ENCODE results near the gene CRISPLD2.

The CRISPLD2 gene

DNA sequence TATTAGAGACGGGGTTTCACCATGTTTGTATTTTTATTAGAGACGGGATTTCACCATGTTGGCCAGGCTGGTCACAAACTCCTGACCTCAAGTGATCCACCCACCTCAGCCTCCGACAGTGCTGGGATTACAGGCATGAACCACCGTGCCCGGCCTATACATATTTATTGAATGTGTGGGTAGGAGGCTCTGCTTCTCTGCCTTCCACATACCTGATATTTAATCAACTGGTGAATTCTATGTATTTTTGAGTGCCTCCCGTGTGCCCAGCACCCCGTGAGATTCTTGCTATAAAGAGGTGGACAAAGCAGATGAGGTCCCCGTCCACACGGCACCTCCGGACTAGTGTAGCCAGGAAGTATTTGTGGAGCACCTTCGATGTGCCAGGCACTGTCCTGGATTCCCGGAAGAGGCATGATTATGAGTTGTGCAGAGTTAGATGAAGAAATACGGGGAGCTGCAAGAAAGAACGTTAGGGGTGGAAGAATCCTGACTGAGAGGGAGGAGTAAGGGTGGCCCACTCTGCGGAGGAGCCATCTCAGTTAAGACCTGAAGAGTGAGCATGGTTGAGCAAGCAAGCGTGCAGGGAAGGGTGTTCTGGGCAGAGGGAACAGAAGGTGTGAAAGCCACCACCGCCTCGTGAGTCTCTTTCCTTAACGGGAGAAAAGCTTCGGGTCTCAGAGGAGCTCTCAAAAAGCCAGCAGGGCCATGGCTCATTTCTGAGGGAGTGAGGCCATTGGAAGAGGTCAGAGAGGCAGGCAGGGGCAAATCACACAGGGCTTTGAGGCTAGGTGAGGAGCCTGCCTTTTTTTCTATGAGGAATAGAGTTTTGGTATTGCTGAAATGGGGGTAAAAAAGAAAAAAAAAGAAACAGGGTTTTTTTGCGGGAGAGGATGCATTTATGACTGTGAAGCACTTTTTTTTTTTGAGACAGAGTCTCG is 21.2 kb downstream of the CRISPLD2 start:
- H3K79me2 ChIP-seq (ENCODE audit: insufficient read depth, low read length): no peaks in the 10 kb centered on the region
- TF ChIP-seq, protein P1, sequence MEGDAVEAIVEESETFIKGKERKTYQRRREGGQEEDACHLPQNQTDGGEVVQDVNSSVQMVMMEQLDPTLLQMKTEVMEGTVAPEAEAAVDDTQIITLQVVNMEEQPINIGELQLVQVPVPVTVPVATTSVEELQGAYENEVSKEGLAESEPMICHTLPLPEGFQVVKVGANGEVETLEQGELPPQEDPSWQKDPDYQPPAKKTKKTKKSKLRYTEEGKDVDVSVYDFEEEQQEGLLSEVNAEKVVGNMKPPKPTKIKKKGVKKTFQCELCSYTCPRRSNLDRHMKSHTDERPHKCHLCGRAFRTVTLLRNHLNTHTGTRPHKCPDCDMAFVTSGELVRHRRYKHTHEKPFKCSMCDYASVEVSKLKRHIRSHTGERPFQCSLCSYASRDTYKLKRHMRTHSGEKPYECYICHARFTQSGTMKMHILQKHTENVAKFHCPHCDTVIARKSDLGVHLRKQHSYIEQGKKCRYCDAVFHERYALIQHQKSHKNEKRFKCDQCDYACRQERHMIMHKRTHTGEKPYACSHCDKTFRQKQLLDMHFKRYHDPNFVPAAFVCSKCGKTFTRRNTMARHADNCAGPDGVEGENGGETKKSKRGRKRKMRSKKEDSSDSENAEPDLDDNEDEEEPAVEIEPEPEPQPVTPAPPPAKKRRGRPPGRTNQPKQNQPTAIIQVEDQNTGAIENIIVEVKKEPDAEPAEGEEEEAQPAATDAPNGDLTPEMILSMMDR (conservative IDR thresholded peaks at IDR 0.05; ENCODE audit: low read length): no peak
- no peak for TF ChIP-seq EZH2phosphoT487 (IDR thresholded peaks at IDR 0.05; ENCODE audit: borderline replicate concordance)
- no peak overlapping the region for H2AFZ ChIP-seq (ENCODE audit: low read length)
- no peaks in the 10 kb centered on the region for H3K9me3 ChIP-seq (ENCODE audit: insufficient read depth, low read depth, low read length)
- H3K9ac ChIP-seq (ENCODE audit: low read depth, low read length, poor library complexity, severe bottlenecking): no peak overlapping the region
- peaks cover 14% of the 10 kb centered on the region for H3K4me1 ChIP-seq (ENCODE audit: insufficient read depth, low read length, poor library complexity, severe bottlenecking)
- H3F3A ChIP-seq (ENCODE audit: low read depth): no peaks in the 10 kb centered on the region
- H3K4me2 ChIP-seq (ENCODE audit: low read depth, low read length, poor library complexity, severe bottlenecking): no peak overlapping the region
- H3K27me3 ChIP-seq (ENCODE audit: insufficient read depth, low read length, poor library complexity, severe bottlenecking): no peaks in the 10 kb centered on the region
- no peaks in the 10 kb centered on the region for H3K9me2 ChIP-seq (replicated peaks; ENCODE audit: low read depth, low read length)
- no peak overlapping the region for H3K4me3 ChIP-seq (ENCODE audit: low read length, poor library complexity, severe bottlenecking)
- H4K20me1 ChIP-seq (ENCODE audit: insufficient read depth, low read length, poor library complexity, severe bottlenecking): no peaks in the 10 kb centered on the region
- no peaks in the 10 kb centered on the region for H3K36me3 ChIP-seq (ENCODE audit: insufficient read depth, low read length)

DNA sequence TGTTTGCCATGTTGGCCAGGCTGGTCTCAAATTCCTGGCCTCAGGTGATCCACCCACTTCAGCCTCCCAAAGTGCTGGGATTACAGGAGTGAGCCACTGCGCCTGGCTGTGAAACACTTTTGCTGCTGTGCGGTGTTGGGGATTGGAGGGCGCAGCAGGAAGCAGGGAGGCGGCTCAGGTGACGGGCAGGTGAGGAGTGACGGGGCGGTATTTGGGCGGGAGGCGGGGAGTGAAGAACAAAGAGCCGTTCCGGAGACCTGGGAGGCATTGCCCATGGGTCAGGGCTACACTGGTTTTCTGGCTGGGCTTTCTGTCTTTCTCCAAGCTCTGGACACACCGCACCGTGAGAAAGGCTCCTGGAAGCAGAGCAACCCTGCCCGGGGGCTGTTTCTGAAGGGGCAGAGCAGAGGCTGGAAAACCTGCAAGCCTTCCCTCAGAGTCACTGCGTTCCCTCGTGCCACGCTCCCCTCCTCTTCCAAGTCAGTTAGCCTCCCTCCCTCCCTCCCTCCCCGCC is 22.1 kb downstream of the CRISPLD2 start:
- Histone ChIP-seq H3K9ac (ENCODE audit: low read depth, low read length, poor library complexity, severe bottlenecking) (no peak overlapping the region), H2AFZ (ENCODE audit: low read length) (no peak overlapping the region), H3K79me2 (ENCODE audit: insufficient read depth, low read length) (no peaks in the 10 kb centered on the region), H3K9me2 (replicated peaks; ENCODE audit: low read depth, low read length) (no peaks in the 10 kb centered on the region), H3F3A (ENCODE audit: low read depth) (no peaks in the 10 kb centered on the region), H3K27me3 (ENCODE audit: insufficient read depth, low read length, poor library complexity, severe bottlenecking) (no peaks in the 10 kb centered on the region), H3K36me3 (ENCODE audit: insufficient read depth, low read length) (no peaks in the 10 kb centered on the region), H3K4me3 (ENCODE audit: low read length, poor library complexity, severe bottlenecking) (no peak overlapping the region), H4K20me1 (ENCODE audit: insufficient read depth, low read length, poor library complexity, severe bottlenecking) (no peaks in the 10 kb centered on the region), H3K4me1 (ENCODE audit: insufficient read depth, low read length, poor library complexity, severe bottlenecking) (peaks cover 14% of the 10 kb centered on the region), H3K4me2 (ENCODE audit: low read depth, low read length, poor library complexity, severe bottlenecking) (no peak overlapping the region), H3K9me3 (ENCODE audit: insufficient read depth, low read depth, low read length) (no peaks in the 10 kb centered on the region)
- no peak for TF ChIP-seq EZH2phosphoT487 (IDR thresholded peaks at IDR 0.05; ENCODE audit: borderline replicate concordance)
- TF ChIP-seq, protein P1 (conservative IDR thresholded peaks at IDR 0.05; ENCODE audit: low read length): no peak

DNA sequence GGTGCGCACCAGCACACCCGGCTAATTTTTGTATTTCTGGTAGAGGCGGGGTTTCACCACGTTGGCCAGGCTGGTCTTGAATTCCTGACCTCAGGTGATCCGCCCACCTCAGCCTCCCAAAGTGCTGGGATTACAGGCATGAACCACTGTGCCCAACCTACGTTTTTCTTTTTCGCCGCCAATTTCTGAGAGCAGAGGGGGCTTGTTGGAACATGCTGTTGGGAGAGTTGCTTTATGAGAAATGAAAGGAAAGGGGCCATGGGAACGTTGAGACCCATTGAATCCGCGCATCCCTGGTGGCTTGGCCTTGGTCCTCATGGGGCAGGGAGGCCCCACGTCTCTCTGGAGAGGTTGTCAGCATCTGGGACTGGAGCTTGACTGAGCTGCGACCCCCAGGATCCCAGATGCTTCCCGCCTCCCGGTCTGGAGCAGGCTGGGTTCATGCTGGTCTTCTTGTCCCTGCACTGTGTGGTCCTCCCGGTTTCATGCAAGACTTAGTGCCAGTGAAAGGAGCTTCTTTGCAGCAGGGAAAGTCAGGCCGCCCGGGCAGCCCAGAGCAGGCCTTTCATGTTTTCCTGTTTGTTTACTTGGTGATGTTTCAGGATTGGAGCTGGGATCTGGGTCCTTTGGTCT is 22.8 kb downstream of the CRISPLD2 start:
- Histone ChIP-seq H3K9me3 (ENCODE audit: insufficient read depth, low read depth, low read length) (no peaks in the 10 kb centered on the region), H4K20me1 (ENCODE audit: insufficient read depth, low read length, poor library complexity, severe bottlenecking) (no peaks in the 10 kb centered on the region), H2AFZ (ENCODE audit: low read length) (no peak overlapping the region), H3K36me3 (ENCODE audit: insufficient read depth, low read length) (no peaks in the 10 kb centered on the region), H3K27me3 (ENCODE audit: insufficient read depth, low read length, poor library complexity, severe bottlenecking) (no peaks in the 10 kb centered on the region), H3K9me2 (replicated peaks; ENCODE audit: low read depth, low read length) (no peaks in the 10 kb centered on the region), H3K79me2 (ENCODE audit: insufficient read depth, low read length) (no peaks in the 10 kb centered on the region), H3K4me3 (ENCODE audit: low read length, poor library complexity, severe bottlenecking) (no peak overlapping the region), H3K4me2 (ENCODE audit: low read depth, low read length, poor library complexity, severe bottlenecking) (no peak overlapping the region), H3K4me1 (ENCODE audit: insufficient read depth, low read length, poor library complexity, severe bottlenecking) (peaks cover 14% of the 10 kb centered on the region), H3F3A (ENCODE audit: low read depth) (no peaks in the 10 kb centered on the region), H3K9ac (ENCODE audit: low read depth, low read length, poor library complexity, severe bottlenecking) (no peak overlapping the region)
- TF ChIP-seq EZH2phosphoT487 (IDR thresholded peaks at IDR 0.05; ENCODE audit: borderline replicate concordance): no peak
- TF ChIP-seq, protein P1 (conservative IDR thresholded peaks at IDR 0.05; ENCODE audit: low read length): no peak

Data from Loucy (cell line).